ENCODE data around the gene UBXN7.
"Not testable (repeated sequence)": the region's sequence is repeated elsewhere in the genome, so short reads cannot be mapped to it uniquely, and the experiment has no call there.

UBXN7 gene

GRCh38 chr3:196315821-196316220, 116.4 kb downstream of the UBXN7 start:
- DNase-seq: no peak

DNA sequence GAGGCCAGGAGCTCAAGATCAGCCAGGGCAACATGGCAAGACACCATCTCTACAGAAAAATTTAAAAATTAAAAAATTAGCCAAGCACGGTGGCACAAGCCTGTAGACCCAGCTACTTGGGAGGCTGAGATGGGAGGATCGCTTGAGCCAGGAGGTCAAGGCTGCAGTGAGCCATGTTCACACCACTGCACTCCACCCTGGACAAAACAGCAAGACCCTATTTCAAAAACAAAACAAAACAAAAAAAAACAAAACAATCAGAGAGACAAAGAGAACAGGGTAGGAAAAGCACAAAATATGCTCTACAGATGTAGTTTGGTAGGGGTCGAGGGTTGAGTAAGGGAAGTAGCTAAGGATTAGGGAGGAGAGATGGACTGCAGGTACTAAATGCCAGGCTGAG, 117.6 kb downstream of the UBXN7 start:
- DNase-seq: no peak

DNA sequence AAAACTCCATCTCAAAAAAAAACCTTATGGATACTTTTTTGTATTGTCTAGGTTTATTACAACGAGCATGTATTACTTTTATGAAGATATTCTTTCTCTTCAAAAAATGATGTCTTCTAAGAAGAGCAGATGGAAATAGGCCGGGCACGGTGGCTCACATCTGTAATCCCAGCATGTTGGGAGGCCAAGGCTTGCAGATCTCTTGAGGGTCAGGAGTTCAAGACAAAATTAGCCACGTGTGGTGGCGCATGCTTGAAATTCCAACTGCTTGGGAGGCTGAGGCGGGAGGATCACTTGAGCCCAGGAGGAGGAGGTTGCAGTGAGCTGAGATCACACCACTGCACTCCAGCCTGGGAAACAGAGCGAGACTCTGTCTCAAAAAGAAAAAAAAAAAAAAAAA, 118.1 kb downstream of the UBXN7 start:
- not testable (repeated sequence) for DNase-seq

DNA sequence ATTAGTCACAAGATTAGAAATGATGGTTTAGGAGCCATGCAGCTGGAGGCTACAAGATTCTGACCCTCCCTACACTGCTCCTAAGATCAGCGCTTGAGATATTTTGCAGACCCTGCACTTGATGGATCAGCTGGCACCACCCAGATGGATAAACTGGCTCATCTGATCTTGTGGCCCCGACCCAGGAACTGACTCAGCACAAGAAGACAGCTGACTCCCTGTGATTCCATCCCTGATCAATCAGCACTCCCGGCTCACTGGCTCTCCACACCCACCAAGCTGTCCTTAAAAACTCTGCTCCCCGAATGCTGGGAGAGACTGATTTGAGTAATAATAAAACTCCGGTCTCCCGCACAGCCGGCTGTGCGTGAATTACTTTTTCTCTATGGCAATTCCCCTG, 129.3 kb downstream of the UBXN7 start:
- not testable (repeated sequence) for DNase-seq

DNA sequence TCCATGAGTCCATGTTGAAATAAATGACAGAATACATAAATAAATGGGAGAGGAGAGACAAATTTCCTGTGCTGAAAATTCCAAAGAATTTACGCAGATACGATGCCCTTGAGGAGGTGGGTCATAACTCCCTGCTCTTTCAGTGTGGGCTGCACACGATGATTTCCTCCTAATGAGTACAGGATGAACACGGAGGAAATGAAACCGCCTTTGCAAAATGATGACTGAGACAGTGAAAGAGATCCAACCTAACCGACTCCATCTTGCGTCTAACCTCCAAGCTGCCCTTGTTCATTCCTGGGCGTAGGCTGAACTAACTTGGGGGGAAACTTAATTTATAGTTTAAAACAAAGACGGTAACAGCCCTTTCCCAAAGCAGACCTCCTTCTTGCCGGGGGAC, 129.7 kb downstream of the UBXN7 start:
- DNase-seq: not testable (repeated sequence)

DNA sequence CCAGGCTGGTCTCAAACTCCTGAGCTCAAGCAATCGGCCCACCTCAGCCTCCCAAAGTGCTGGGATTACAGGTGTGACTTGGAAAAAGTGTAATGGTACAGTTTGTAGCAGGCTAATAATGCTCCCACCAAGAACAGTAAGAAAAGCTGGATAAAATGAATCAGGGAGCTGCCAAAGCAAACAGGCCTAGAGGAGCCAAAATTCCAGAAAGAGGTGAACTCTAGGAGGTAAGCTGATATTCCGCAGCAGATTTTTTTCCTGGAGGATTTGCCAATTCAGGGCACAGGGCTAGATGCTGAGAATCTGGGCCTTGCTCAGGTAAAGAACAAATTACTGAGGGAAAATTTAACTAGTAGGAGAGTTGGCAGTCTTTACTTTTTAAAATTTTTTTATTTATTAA, 133.7 kb downstream of the UBXN7 start:
- no peak for DNase-seq

All from activated CD4-positive, CD25-positive, alpha-beta regulatory T cell treated with anti-CD3 and anti-CD28 coated beads, Interleukin-2, amount 50 U/mL, for 72 hours (primary cell).